Measurements from ENCODE around the gene RHBDL1.
A peak's percentile ranks its signal among the peaks of the same experiment; 100 is the strongest.
"Not testable (repeated sequence)": the region's sequence is repeated elsewhere in the genome, so short reads cannot be mapped to it uniquely, and the experiment has no call there.

RHBDL1 gene

GRCh38 chr16:706189-707061 is 31.0 kb downstream of the RHBDL1 start:
- DNase-seq (ENCODE audit: low spot score), result no peak

GRCh38 chr16:707062-707538 is 31.6 kb downstream of the RHBDL1 start:
- DNase-seq (ENCODE audit: low spot score), result no peak

GRCh38 chr16:708019-708418 is 32.5 kb downstream of the RHBDL1 start:
- DNase-seq (ENCODE audit: low spot score), result no peak

GRCh38 chr16:708959-709358 is 33.5 kb downstream of the RHBDL1 start:
- DNase-seq (ENCODE audit: low spot score), result no peak

GRCh38 chr16:709566-710499 is 34.4 kb downstream of the RHBDL1 start:
- peak; percentile 86 for DNase-seq (ENCODE audit: low spot score)

GRCh38 chr16:710500-711075 is 35.1 kb downstream of the RHBDL1 start:
- no peak for DNase-seq (ENCODE audit: low spot score)

- no peak for DNase-seq (ENCODE audit: low spot score)
These were observed 35.6 kb downstream of the RHBDL1 start for GRCh38 chr16:711084-711483.

- no peak for DNase-seq (ENCODE audit: low spot score)
These were observed 36.3 kb downstream of the RHBDL1 start for GRCh38 chr16:711548-712320.

GRCh38 chr16:712740-713250 is 37.3 kb downstream of the RHBDL1 start:
- DNase-seq (ENCODE audit: low spot score), result not testable (repeated sequence)

GRCh38 chr16:714079-714478 is 38.6 kb downstream of the RHBDL1 start:
- no peak for DNase-seq (ENCODE audit: low spot score)

GRCh38 chr16:714558-715476 is 39.3 kb downstream of the RHBDL1 start, which contains the start of gene METRN:
TSS of gene METRN (plus strand) at chr16:715118. CDS start at chr16:715290, 172 bp downstream.
- DNase-seq (ENCODE audit: low spot score), result peak; percentile 80

- no peak for DNase-seq (ENCODE audit: low spot score)
These were observed 40.2 kb downstream of the RHBDL1 start for GRCh38 chr16:715477-716199.

- peak; percentile 94 for DNase-seq (ENCODE audit: low spot score)
These were observed 40.7 kb downstream of the RHBDL1 start for GRCh38 chr16:716200-716568.

- no peak for DNase-seq (ENCODE audit: low spot score)
These were observed 41.4 kb downstream of the RHBDL1 start for GRCh38 chr16:716768-717325.

GRCh38 chr16:717450-718245 is 42.2 kb downstream of the RHBDL1 start:
- DNase-seq (ENCODE audit: low spot score), result no peak

- DNase-seq (ENCODE audit: low spot score), result no peak
These were observed 42.9 kb downstream of the RHBDL1 start for GRCh38 chr16:718389-718788.

GRCh38 chr16:718922-719321 is 43.5 kb downstream of the RHBDL1 start:
- DNase-seq (ENCODE audit: low spot score), result no peak

GRCh38 chr16:719815-720446 is 44.5 kb downstream of the RHBDL1 start:
- no peak for DNase-seq (ENCODE audit: low spot score)
